Measurements from ENCODE around the gene EXOC3L4.

EXOC3L4 gene

DNA sequence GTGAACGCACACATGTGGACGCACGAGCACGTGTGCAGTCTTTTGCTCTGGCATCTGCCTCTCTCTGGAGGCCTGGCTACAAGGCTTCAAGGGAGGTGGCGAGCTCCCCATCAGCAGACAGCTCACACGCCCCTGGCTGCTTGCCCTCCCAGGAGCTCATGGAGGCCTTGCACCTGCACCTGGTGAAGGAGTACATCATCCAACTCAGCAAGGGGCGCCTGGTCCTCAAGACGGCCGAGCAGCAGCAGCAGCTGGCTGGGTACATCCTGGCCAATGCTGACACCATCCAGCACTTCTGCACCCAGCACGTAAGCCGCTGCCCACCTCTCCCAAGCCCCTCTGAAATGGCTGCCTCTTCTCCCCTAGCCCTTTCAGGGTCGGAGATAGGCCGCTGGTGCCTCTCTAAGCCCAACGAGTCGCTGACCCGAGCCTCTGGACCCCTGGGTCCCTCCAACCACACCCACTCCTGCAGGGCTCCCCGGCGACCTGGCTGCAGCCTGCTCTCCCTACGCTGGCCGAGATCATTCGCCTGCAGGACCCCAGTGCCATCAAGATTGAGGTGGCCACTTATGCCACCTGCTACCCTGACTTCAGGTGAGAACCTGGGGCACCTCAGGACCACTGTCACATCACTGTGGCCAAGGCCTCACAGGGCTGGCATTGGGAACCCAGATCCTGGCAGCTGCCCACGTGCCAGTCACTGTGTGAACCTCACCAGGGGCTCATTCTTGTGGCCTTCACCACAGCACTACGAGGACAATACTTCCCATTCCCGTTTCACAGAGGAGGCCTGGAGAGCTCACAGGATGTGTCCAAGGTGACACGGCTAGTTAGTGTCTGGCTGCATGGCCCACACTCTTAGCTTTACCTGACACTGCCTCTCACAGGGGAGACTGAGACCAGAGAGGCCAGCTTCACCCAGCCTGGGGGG is 39.0 kb downstream of the EXOC3L4 start:
- no peak for DNase-seq (ENCODE audit: low read depth)
- H3K4me3 ChIP-seq (ENCODE audit: low read depth, low read length) = no peak overlapping the region
- TF ChIP-seq CTCF (IDR thresholded peaks at IDR 0.05; ENCODE audit: low read depth, low read length) (no peak), POLR2A (IDR thresholded peaks at IDR 0.05; ENCODE audit: extremely low read depth, insufficient read length) (no peak), MYC (IDR thresholded peaks at IDR 0.05; ENCODE audit: low read depth, low read length) (no peak)
- TF ChIP-seq, protein P1, sequence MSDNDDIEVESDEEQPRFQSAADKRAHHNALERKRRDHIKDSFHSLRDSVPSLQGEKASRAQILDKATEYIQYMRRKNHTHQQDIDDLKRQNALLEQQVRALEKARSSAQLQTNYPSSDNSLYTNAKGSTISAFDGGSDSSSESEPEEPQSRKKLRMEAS (IDR thresholded peaks at IDR 0.05; ENCODE audit: low read depth, low read length) = no peak

- no peak overlapping the region for H3K4me3 ChIP-seq (ENCODE audit: low read depth, low read length)
- no peak for DNase-seq (ENCODE audit: low read depth)
- TF ChIP-seq, protein P1 (IDR thresholded peaks at IDR 0.05; ENCODE audit: low read depth, low read length) = no peak
- no peak for TF ChIP-seq POLR2A (IDR thresholded peaks at IDR 0.05; ENCODE audit: extremely low read depth, insufficient read length)
- TF ChIP-seq CTCF (IDR thresholded peaks at IDR 0.05; ENCODE audit: low read depth, low read length) = no peak
- no peak for TF ChIP-seq MYC (IDR thresholded peaks at IDR 0.05; ENCODE audit: low read depth, low read length)
These were observed 39.9 kb downstream of the EXOC3L4 start for GRCh38 chr14:103134405-103134804.

- TF ChIP-seq POLR2A (IDR thresholded peaks at IDR 0.05; ENCODE audit: extremely low read depth, insufficient read length) (no peak), CTCF (IDR thresholded peaks at IDR 0.05; ENCODE audit: low read depth, low read length) (no peak), MYC (IDR thresholded peaks at IDR 0.05; ENCODE audit: low read depth, low read length) (no peak)
- TF ChIP-seq, protein P1 (IDR thresholded peaks at IDR 0.05; ENCODE audit: low read depth, low read length) = no peak
- no peak overlapping the region for H3K4me3 ChIP-seq (ENCODE audit: low read depth, low read length)
- no peak for DNase-seq (ENCODE audit: low read depth)
These were observed 40.4 kb downstream of the EXOC3L4 start for GRCh38 chr14:103134919-103135318.

GRCh38 chr14:103135333-103136260 is 41.1 kb downstream of the EXOC3L4 start:
- TF ChIP-seq CTCF (IDR thresholded peaks at IDR 0.05; ENCODE audit: low read depth, low read length) = no peak
- no peak for TF ChIP-seq POLR2A (IDR thresholded peaks at IDR 0.05; ENCODE audit: extremely low read depth, insufficient read length)
- no peak for TF ChIP-seq MYC (IDR thresholded peaks at IDR 0.05; ENCODE audit: low read depth, low read length)
- TF ChIP-seq, protein P1 (IDR thresholded peaks at IDR 0.05; ENCODE audit: low read depth, low read length) = no peak

DNA sequence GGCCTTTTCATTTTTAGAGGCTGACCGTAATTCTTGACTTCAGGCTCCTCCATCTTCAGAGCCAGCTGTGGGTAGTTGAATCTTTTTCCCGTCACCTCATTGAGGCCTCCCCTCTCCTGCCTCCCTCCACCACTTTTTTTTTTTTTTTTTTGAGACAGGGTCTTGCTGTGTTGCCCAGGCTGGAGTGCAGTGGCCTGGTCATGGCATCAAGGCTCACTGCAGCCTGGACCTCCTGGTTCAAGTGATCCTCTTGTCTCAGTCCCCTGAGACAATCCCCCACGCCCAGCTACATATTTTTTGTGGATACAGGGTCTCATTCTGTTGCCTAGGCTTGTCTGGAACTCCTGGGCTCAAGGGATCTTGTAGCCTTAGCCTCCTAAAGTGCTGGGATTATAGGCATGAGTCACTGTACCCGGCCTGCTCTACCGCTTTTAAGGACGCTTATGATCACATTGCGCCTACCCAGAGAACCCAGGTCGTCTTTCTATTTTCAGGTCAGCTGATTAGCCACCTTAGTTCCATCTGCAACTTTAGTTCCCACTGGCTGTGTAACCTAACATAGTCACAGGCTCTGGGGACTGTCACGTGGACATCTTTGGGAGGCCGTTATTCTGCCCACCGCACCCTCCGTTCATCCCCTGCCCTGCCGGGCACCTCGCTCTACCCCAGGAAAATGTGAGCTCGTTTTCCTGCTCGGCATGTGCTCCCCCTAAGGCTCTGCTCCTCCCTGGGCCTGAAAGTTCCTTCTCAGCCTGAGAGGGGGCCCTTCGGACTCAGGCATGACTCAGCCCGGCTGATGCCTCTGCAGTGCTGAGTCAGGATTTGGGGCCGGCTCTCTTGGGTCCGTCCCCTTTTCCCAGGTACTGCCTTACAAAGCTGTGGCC is 42.1 kb downstream of the EXOC3L4 start:
- no peak for TF ChIP-seq POLR2A (IDR thresholded peaks at IDR 0.05; ENCODE audit: extremely low read depth, insufficient read length)
- TF ChIP-seq, protein P1 (IDR thresholded peaks at IDR 0.05; ENCODE audit: low read depth, low read length) = no peak
- no peak for TF ChIP-seq MYC (IDR thresholded peaks at IDR 0.05; ENCODE audit: low read depth, low read length)
- TF ChIP-seq CTCF (IDR thresholded peaks at IDR 0.05; ENCODE audit: low read depth, low read length) = no peak
- no peak overlapping the region for H3K4me3 ChIP-seq (ENCODE audit: low read depth, low read length)
- peak; percentile 38 for DNase-seq (ENCODE audit: low read depth)

More at GRCh38 chr14:103135333-103136260, 41.1 kb downstream of the EXOC3L4 start:
- no peak overlapping the region for H3K4me3 ChIP-seq (ENCODE audit: low read depth, low read length)
- no peak for DNase-seq (ENCODE audit: low read depth)
